Superior temporal gyrus (tissue), 1 donor: ENCODE results near the gene PAQR9.

ENCODE experiments used
- DNase-seq: peaks from one replicate; pipeline ENCODE4 v3.0.0-alpha.2; 2016; ENCODE audit errors: extremely low spot score

Gene PAQR9

DNA sequence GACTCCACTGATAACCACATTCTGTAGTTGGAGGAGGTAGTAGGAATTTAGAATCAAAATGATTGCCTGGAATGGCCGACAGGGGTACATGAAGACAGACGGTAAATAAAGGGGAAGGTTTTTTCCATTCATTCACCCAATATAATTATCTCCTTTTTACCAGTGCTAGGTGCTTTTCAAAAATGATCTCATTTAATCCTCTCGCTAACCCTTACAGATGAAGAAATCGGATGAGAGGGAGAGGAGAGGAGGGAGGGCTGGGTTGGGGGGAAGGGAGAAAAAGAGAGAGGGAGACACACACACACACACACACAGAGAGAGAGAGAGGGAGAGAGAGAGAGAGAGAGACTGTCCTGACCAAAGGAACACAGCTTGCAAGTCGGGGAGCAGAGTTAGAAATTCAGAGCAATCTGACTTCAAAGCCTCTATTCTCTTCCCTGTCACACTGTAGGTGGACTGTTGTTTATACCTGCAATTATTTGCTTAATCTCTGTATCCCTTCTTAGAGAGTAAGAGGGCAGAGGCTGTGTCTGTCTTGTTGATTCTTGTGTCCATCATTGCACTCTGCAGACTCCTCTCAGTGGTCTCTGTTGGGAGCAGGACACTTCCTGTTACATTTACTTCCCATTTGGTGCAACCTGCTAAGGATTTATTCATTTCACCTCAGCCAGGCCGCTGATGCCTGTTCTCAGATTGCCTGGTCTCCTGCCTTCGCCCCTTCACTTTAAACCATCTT is 18.7 kb upstream of the PAQR9 start:
- DNase-seq = no peak

DNA sequence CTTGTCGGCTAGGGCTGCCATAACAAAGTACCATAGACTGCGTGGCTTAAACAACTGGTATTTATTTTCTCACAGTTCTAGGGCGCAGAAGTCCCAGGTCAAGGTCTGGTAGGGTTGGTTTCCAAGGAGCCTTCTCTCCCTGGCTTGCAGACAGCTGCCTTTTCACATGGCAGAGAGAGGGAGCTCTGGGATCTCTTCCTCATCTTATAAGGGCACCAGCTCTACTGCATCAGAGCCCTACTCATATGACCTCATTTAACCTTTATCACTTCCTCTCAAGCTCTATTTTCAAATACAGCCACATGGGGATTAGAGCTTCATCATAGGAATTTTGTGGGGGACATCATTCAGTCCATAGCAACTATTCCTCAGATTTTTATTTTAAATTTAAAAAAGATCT is 17.6 kb upstream of the PAQR9 start:
- no peak for DNase-seq

- no peak for DNase-seq
Measured at GRCh38 chr3:142977399-142977728, 13.9 kb upstream of the PAQR9 start.

DNA sequence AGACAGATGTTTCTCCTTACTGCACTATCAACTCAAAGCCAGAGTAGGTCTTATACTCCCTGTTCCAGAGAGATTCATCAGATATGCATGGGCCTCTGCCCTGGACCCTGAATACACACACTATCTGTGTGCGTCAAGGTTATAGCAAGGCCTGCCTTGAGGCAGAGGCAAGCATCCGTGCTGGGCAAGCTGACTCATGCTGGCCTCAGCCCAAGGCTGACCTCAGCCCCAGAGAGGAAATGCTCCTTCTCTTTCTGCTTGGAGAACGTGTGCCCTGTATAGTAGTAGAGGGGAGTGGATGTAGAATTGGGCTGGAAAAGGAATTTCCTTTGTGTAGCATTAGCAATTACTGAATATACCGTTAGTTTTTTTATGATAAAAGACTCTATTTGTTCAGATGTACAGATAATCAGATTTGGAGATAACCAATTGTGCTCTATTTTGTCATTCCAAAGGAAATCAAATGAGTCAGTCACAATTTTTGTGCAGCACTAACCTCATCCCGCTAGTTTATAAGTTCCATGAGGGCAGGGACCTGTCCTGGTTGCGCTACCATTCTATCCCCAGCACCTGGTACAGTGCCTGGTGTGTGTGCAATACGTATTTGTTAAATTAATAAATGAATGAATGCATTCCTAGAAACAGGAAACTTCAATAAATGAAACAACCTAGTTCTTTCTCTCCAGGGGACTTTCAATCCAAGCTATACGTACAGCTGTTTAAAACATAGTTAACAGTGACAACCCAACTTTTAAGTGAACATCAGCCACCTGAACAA is 13.3 kb upstream of the PAQR9 start:
- no peak for DNase-seq

- DNase-seq = no peak
Measured at GRCh38 chr3:142975316-142975995, 12.0 kb upstream of the PAQR9 start.

- DNase-seq = no peak
Measured at GRCh38 chr3:142973217-142974009, 9.9 kb upstream of the PAQR9 start.

- DNase-seq = no peak
Measured at GRCh38 chr3:142972092-142972753, 8.7 kb upstream of the PAQR9 start.

GRCh38 chr3:142971431-142971830 is 8.0 kb upstream of the PAQR9 start:
- DNase-seq = no peak

GRCh38 chr3:142968319-142969025 is 5.0 kb upstream of the PAQR9 start:
- DNase-seq = no peak

GRCh38 chr3:142966808-142967207 is 3.3 kb upstream of the PAQR9 start:
- DNase-seq = no peak

- no peak for DNase-seq
Measured at GRCh38 chr3:142965581-142965980, 2.1 kb upstream of the PAQR9 start.

DNA sequence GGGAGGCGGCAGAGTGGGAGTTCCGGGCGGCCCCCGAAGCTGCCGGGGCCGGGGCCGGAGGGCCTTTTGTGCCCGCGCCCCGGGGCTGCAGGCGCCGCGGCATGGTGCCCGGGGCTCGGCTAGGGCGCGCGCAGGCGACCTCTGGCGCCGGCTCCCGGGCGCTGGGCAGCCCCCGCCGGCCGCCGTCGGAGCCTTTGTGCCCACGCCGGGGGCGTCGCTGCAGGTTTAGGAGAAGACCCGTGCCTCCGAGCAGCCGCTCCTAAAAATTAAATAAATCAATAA is 299 bp downstream of the PAQR9 start:
- no peak for DNase-seq

GRCh38 chr3:142962520-142963233 is 797 bp downstream of the PAQR9 start:
- DNase-seq = no peak

DNA sequence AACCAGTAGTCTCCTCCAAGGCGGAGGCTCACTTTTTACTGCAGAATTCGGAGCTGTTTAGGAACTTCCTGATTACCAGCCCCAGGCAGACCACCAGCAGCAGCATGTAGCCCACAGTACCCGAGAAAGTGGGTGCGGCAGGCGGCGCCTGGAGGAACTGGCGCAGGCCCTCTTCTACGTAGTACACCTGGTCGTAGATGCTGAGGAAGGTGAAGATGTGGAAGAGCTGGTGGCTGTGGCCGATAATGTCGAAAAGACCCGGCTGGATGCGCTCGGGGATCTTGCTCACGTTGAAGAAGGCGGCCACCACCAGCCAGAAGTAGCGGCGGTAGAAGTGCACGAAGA is 1.3 kb downstream of the PAQR9 start:
- DNase-seq = no peak

GRCh38 chr3:142961539-142961938 is 1.9 kb downstream of the PAQR9 start:
- no peak for DNase-seq

- DNase-seq = no peak
Measured at GRCh38 chr3:142960322-142960850, 3.1 kb downstream of the PAQR9 start.

- no peak for DNase-seq
Measured at GRCh38 chr3:142958707-142959106, 4.8 kb downstream of the PAQR9 start.

- no peak for DNase-seq
Measured at GRCh38 chr3:142953443-142953842, 10.0 kb downstream of the PAQR9 start.

- DNase-seq = no peak
Measured at GRCh38 chr3:142952272-142953193, 10.9 kb downstream of the PAQR9 start.
